AG04450 (cell line): ENCODE data around the gene C1orf159. TPM values are rescaled to one million over a fixed set of nuclear protein-coding genes. Genes with fewer than 3 reads are reported as not detected.
A peak's percentile ranks its signal among the peaks of the same experiment; 100 is the strongest.

Source experiments
- CTCF ChIA-PET: fragments of 300-600, 350-600 bp; formaldehyde crosslinking; extraction: SDS; loops from one replicate; lab custom pipeline; 2022; ENCODE audit warnings: antibody characterized with exemption, inconsistent platforms; lab: Charles Lee
- POLR2A ChIA-PET: fragments of 350-600 bp; formaldehyde crosslinking; extraction: SDS; loops from one replicate; lab custom pipeline; 2021; ENCODE audit warnings: antibody characterized with exemption, inconsistent platforms; lab: Yijun Ruan, JAX
- DNase-seq: peaks from one replicate; pipeline ENCODE4 v3.0.0-alpha.2; 2011; ENCODE audit warnings: low read depth, low spot score
- H3K27ac ChIP-seq: one replicate; pipeline ENCODE4 v1.5.1; 2012; ENCODE audit warnings: low read depth, low read length, control low read depth
- H3K27me3 ChIP-seq: one replicate; pipeline ENCODE4 v1.6.0; 2012; ENCODE audit warnings: low read length; ENCODE audit not compliant: control insufficient read depth, insufficient read depth
- H3K4me3 ChIP-seq: 2 replicates; pipeline ENCODE4 v1.5.1; 2011; ENCODE audit warnings: mild to moderate bottlenecking, low read depth, low read length, control low read depth
- H3K9me3 ChIP-seq: 2 replicates; pipeline ENCODE4 v1.5.1; 2012; ENCODE audit warnings: low read length; ENCODE audit not compliant: control insufficient read depth, insufficient read depth
- CTCF ChIP-seq: IDR thresholded peaks from 2 replicates; pipeline ENCODE4 v1.5.1; 2011; ENCODE audit warnings: low read depth, low read length, control low read depth, inconsistent platforms
- polyA plus RNA-seq: library from polyadenylated mRNA; depleted of rRNA; stranded (reverse); fragments of >200 nt; gene quantifications from 2 replicates; pipeline ENCODE4 v1.2.3, GENCODE V29; 2011

C1orf159 gene
- polyA plus RNA-seq, 1 experiment = 2.3 TPM

- ChIA-PET CTCF (interaction anchor here (0.6 to 1.8 kb wide), 10 partner anchors 11 to 81 kb away, joined by 3 to 15 read pairs (median 3); partner anchors contain the start of genes PERM1 and RNF223), POLR2A (no interaction called here)
- TF ChIP-seq CTCF = no peak; the same call in 1 of the 2 replicates
- no peak for DNase-seq
- Histone ChIP-seq H3K27me3 (peaks cover 3% of the 10 kb centered on the region), H3K4me3 (no peak overlapping the region), H3K9me3 (peaks cover 3% of the 10 kb centered on the region; the same call in 1 of the 2 replicates), H3K27ac (peak overlapping the region; percentile 39)
Measured at GRCh38 chr1:1063261-1063944, 52.5 kb downstream of the C1orf159 start.

- Histone ChIP-seq H3K9me3 (peaks cover under 1% of the 10 kb centered on the region; the same call in 1 of the 2 replicates), H3K27me3 (peaks cover 3% of the 10 kb centered on the region), H3K4me3 (no peak overlapping the region), H3K27ac (no peak overlapping the region)
- CTCF ChIA-PET = interaction anchor here (1.0 to 1.5 kb wide), 5 partner anchors 23 to 79 kb away, joined by 3 read pairs; no protein-coding TSS in a partner anchor
- DNase-seq = no peak
- TF ChIP-seq CTCF = no peak
- POLR2A ChIA-PET = no interaction called here
Measured at GRCh38 chr1:1062348-1063163, 53.3 kb downstream of the C1orf159 start.

GRCh38 chr1:1061682-1062345 lies 54.1 kb downstream of the C1orf159 start:
- ChIA-PET POLR2A (no interaction called here), CTCF (interaction anchor here (1.0 to 1.2 kb wide), 2 partner anchors 77 to 79 kb away, joined by 3 read pairs; no protein-coding TSS in a partner anchor)
- peaks cover 3% of the 10 kb centered on the region for H3K27me3 ChIP-seq
- H3K9me3 ChIP-seq = no peaks in the 10 kb centered on the region; the same call in 1 of the 2 replicates
- TF ChIP-seq CTCF = no peak
- no peak for DNase-seq
- H3K27ac ChIP-seq = no peak overlapping the region
- no peak overlapping the region for H3K4me3 ChIP-seq

DNA sequence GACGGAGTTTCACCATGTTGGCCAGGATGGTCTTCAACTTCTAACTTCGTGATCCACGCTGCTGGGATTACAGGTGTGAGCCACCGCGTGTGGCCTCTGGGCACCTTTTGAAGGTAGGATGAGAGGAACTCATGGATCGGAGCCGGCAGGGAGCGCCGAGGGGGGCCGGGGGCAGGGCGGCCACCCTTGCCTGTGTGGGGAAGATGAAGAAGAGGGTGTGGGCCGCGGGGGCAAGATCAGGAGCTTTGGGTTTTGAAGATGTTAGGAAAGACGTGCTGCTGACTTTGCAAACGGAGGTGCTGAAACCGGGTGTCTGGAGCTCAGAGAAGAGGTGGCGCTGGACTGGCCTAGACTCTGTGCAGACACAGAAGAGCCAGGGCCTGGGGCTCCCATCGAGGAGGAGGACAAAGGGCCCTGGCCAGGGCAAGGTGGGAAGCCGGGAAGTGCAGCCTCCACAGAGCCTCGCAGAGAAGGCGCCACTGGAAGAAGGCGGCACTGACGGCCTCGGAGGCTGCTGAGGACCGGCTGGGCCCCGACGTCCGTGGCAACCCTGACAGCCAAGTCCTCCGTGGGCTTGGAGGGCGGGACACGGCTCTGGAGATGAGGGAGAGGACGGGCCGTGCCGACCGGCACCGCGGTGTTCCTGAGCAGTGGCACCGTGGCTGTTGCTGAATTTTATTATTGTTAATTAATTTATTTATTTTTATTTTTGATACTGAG lies 55.4 kb downstream of the C1orf159 start:
- DNase-seq = no peak
- no peaks in the 10 kb centered on the region; the same call in 1 of the 2 replicates for H3K9me3 ChIP-seq
- no peak for TF ChIP-seq CTCF
- no peak overlapping the region for H3K27ac ChIP-seq
- CTCF ChIA-PET = no interaction called here
- H3K27me3 ChIP-seq = peaks cover 3% of the 10 kb centered on the region
- POLR2A ChIA-PET = no interaction called here
- no peak overlapping the region for H3K4me3 ChIP-seq
